SH-SY5Y (cell line): ENCODE results near the gene CARNS1.

ENCODE experiments used
- GATA2 ChIP-seq: IDR thresholded peaks from 2 replicates; pipeline ENCODE4 v1.6.1; 2011; ENCODE audit warnings: mild to moderate bottlenecking, low read depth, low read length
- GATA3 ChIP-seq: IDR thresholded peaks from 2 replicates; pipeline ENCODE4 v1.6.1; 2011; ENCODE audit warnings: low read depth, mild to moderate bottlenecking, low read length, moderate library complexity

CARNS1 gene

GRCh38 chr11:67420646-67421429 is 5.4 kb downstream of the CARNS1 start:
- TF ChIP-seq GATA3, result no peak
- TF ChIP-seq GATA2, result no peak

- TF ChIP-seq GATA2 (no peak), GATA3 (no peak)
These were observed 6.1 kb downstream of the CARNS1 start for GRCh38 chr11:67421430-67422031.

- no peak for TF ChIP-seq GATA2
- TF ChIP-seq GATA3, result no peak
These were observed 7.4 kb downstream of the CARNS1 start for GRCh38 chr11:67422891-67423290.

- TF ChIP-seq GATA3 (no peak), GATA2 (no peak)
These were observed 8.0 kb downstream of the CARNS1 start for GRCh38 chr11:67423466-67423865.

GRCh38 chr11:67423891-67424613 is 8.6 kb downstream of the CARNS1 start:
- TF ChIP-seq GATA3, result no peak
- no peak for TF ChIP-seq GATA2

- no peak for TF ChIP-seq GATA3
- no peak; the same call in 1 of the 2 replicates for TF ChIP-seq GATA2
These were observed 12.8 kb downstream of the CARNS1 start, which contains the start of gene RPS6KB2 for GRCh38 chr11:67428052-67429001. Gene RPS6KB2, plus strand, starts transcription at chr11:67428494. Its CDS starts 52 bp downstream, at chr11:67428546.

GRCh38 chr11:67429038-67429668 is 13.7 kb downstream of the CARNS1 start:
- TF ChIP-seq GATA3 (no peak), GATA2 (no peak)

GRCh38 chr11:67429722-67430121 is 14.2 kb downstream of the CARNS1 start:
- TF ChIP-seq GATA2 (no peak), GATA3 (no peak)

- TF ChIP-seq GATA3 (no peak), GATA2 (no peak)
These were observed 16.1 kb downstream of the CARNS1 start for GRCh38 chr11:67431346-67432249.

- no peak for TF ChIP-seq GATA3
- no peak for TF ChIP-seq GATA2
These were observed 17.3 kb downstream of the CARNS1 start for GRCh38 chr11:67432655-67433349.

- no peak for TF ChIP-seq GATA3
- no peak for TF ChIP-seq GATA2
These were observed 18.3 kb downstream of the CARNS1 start for GRCh38 chr11:67433536-67434394.
